ENCODE data around the gene FAM25A. TPM values are rescaled to one million over a fixed set of nuclear protein-coding genes. Genes with fewer than 3 reads are reported as not detected.
A peak's percentile ranks its signal among the peaks of the same experiment; 100 is the strongest.
"Not testable (repeated sequence)": the region's sequence is repeated elsewhere in the genome, so short reads cannot be mapped to it uniquely, and the experiment has no call there.

The FAM25A gene
- total and polyA plus RNA-seq, 9 donors = not detected

DNA sequence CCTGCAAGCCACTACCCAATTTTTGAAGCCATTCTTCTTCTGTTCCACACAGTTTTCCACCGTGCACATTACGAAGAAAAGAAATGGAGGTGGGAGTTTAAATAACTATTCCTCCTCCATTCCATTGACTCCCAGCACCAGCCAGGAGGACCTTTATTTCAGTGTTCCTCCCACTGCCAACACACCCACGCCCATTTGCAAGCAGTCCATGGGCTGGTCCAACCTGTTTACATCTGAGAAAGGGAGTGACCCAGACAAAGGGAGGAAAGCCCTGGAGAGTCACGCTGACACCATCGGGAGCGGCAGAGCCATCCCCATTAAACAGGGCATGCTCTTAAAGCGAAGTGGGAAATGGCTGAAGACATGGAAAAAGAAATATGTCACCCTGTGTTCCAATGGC is 11.8 kb upstream of the FAM25A start:
- not testable (repeated sequence) for H3K4me3 ChIP-seq (ENCODE audit: low read length); H3K4me1 ChIP-seq (ENCODE audit: control insufficient read depth, insufficient read depth, low read length); H3K27ac ChIP-seq (ENCODE audit: low read length); DNase-seq; H3K36me3 ChIP-seq (ENCODE audit: control insufficient read depth, insufficient read depth, low read length); H3K9me3 ChIP-seq (replicated peaks; ENCODE audit: control insufficient read depth, low read depth, low read length); H3K27me3 ChIP-seq (ENCODE audit: control insufficient read depth, insufficient read depth, low read length)
- 100% methylated on average over 1 of the region's 7 CpGs for WGBS (ENCODE audit: insufficient coverage)

DNA sequence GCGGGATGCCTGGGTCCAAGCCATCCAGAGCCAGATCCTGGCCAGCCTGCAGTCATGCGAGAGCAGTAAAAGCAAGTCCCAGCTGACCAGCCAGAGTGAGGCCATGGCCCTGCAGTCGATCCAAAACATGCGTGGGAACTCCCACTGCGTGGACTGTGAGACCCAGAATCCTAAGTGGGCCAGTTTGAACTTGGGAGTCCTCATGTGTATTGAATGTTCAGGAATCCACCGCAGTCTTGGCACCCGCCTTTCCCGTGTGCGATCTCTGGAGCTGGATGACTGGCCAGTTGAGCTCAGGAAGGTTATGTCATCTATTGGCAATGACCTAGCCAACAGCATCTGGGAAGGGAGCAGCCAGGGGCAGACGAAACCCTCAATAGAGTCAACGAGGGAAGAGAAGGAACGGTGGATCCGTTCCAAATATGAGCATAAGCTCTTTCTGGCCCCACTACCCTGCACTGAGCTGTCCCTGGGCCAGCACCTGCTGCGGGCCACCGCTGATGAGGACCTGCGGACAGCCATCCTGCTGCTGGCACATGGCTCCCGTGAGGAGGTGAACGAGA is 10.9 kb upstream of the FAM25A start:
- H3K27ac ChIP-seq (ENCODE audit: low read length) = peak overlapping the region; percentile 6
- H3K27me3 ChIP-seq (ENCODE audit: control insufficient read depth, insufficient read depth, low read length); H3K9me3 ChIP-seq (replicated peaks; ENCODE audit: control insufficient read depth, low read depth, low read length); H3K4me3 ChIP-seq (ENCODE audit: low read length); H3K4me1 ChIP-seq (ENCODE audit: control insufficient read depth, insufficient read depth, low read length); H3K36me3 ChIP-seq (ENCODE audit: control insufficient read depth, insufficient read depth, low read length): not testable (repeated sequence)
- WGBS (ENCODE audit: insufficient coverage) = 41% methylated on average over 5 of the region's 18 CpGs
- DNase-seq = peak; percentile 74

DNA sequence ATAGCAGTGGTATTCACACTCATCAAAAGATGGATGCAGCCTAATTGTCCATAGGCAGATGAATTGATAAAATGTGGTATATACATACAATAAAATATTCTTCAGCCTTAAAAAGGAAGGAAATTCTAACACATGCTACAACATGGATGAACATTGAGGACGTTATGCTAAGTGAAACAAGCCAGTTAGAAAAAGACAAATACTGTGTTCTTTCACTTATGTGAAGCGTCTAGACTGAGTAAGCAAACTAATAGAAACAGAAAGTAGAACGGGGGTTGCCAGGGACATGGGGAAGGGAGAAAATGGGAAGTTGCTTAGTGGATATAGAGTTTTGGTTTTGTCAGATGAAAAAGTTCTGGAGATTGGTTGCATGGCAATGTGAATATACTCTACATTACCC is 6.6 kb upstream of the FAM25A start:
- not testable (repeated sequence) for H3K4me3 ChIP-seq (ENCODE audit: low read length); H3K9me3 ChIP-seq (replicated peaks; ENCODE audit: control insufficient read depth, low read depth, low read length); H3K27ac ChIP-seq (ENCODE audit: low read length); H3K27me3 ChIP-seq (ENCODE audit: control insufficient read depth, insufficient read depth, low read length); H3K36me3 ChIP-seq (ENCODE audit: control insufficient read depth, insufficient read depth, low read length); H3K4me1 ChIP-seq (ENCODE audit: control insufficient read depth, insufficient read depth, low read length)
- peak; percentile 13 for DNase-seq
- no CpG with 5 or more reads among the region's 3 CpGs for WGBS (ENCODE audit: insufficient coverage)

DNA sequence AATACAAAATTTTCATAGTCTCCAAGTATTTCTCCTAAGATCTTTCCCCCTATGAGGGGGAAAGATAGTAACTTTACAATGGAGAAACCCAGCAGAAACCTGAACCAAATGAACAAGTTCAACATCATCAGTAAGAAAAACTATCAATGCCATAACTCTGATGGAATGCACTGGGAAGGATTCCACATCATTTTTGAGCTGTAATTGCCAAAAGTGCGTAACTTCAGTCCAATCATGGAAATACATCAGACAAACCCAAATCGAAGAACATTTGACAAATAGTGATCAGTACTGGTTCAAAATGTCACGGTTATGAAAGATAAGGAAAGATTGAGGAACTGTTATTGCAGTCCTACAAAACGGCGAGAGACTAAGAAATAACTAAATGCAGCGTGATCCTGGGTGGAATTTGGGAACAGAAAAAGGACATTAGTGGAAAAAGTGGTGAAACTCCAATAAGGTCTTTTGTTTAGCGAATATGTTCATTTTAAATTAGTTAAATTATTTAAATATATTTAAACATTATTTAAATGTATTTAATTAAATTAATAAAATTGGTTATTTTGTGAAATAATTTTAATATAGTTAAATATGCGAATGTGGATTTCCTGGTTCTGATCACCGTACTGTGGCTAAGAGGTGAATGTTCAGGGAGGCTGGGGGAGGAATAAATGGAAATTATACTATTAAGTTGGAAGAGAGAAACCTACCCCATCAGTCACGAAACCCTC is 4.9 kb upstream of the FAM25A start:
- H3K36me3 ChIP-seq (ENCODE audit: control insufficient read depth, insufficient read depth, low read length); H3K4me3 ChIP-seq (ENCODE audit: low read length); H3K9me3 ChIP-seq (replicated peaks; ENCODE audit: control insufficient read depth, low read depth, low read length); H3K27me3 ChIP-seq (ENCODE audit: control insufficient read depth, insufficient read depth, low read length); H3K27ac ChIP-seq (ENCODE audit: low read length); H3K4me1 ChIP-seq (ENCODE audit: control insufficient read depth, insufficient read depth, low read length): not testable (repeated sequence)
- DNase-seq = peak; percentile 44
- no CpG with 5 or more reads among the region's 10 CpGs for WGBS (ENCODE audit: insufficient coverage)

DNA sequence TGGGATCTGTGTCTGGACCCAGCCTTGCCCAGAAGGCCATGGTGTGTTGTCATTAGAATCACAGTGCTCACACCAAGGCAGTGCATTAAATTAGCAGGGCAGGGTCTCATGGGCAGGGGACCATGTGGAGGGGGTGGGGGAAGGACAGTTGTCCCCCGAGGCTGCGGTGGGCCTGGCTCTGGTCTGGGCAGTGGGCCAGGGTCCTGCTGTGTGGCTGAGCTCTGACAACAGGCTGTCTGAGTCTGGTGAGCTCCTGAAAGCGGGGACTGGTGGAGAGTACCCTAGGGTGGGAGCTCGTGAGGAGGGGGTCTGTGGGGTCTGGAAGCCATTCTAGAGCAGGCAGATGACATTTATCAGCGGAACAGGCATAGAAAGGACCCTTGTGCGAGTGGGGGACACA is 2.0 kb upstream of the FAM25A start:
- H3K4me3 ChIP-seq (ENCODE audit: low read length); H3K36me3 ChIP-seq (ENCODE audit: control insufficient read depth, insufficient read depth, low read length); H3K27me3 ChIP-seq (ENCODE audit: control insufficient read depth, insufficient read depth, low read length); H3K9me3 ChIP-seq (replicated peaks; ENCODE audit: control insufficient read depth, low read depth, low read length); H3K27ac ChIP-seq (ENCODE audit: low read length); H3K4me1 ChIP-seq (ENCODE audit: control insufficient read depth, insufficient read depth, low read length); DNase-seq: not testable (repeated sequence)
- WGBS (ENCODE audit: insufficient coverage) = 65% methylated on average over 5 of the region's 6 CpGs

DNA sequence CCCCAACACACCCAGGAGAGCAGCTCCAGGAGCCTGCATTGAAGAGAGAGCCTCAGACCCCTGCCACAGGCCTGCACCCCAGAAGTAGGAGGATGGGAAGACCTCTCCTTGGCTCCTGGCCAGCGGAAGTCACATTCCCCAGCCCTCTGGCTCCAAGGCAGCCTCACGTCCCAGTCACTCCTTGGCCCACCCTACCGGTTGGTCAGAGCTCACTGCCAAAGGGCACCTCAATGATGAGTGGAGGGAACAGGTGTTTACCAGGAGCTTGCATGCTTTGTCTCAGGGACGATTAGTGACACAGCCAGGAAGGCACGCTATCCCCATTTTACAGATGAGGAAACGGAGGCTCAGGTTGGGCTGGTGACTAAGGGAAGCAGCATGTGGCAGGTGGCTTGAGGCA is 1.0 kb upstream of the FAM25A start:
- not testable (repeated sequence) for H3K4me1 ChIP-seq (ENCODE audit: control insufficient read depth, insufficient read depth, low read length); H3K4me3 ChIP-seq (ENCODE audit: low read length); H3K36me3 ChIP-seq (ENCODE audit: control insufficient read depth, insufficient read depth, low read length); H3K27me3 ChIP-seq (ENCODE audit: control insufficient read depth, insufficient read depth, low read length); DNase-seq; H3K27ac ChIP-seq (ENCODE audit: low read length); H3K9me3 ChIP-seq (replicated peaks; ENCODE audit: control insufficient read depth, low read depth, low read length)
- WGBS (ENCODE audit: insufficient coverage) = 86% methylated on average over 3 of the region's 6 CpGs

DNA sequence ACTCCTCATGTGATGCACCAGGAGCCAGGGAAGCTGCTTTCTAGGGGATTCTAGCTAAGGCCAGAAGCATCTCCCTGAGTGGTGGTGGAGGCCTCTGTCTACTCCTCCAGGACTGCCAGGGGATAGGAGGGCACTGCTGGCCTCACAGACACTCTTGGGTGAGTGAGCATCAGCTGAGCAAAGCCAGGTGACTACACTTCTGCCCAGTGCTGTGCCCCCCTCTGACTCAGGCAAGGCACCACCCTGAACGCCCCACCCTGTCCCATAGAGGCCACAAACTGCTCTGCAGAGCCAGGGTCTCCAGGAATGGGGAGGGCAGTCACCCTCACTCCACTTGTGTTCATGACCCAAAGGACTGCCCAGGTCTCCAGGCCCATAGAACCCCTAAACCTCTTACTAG is 590 bp upstream of the FAM25A start:
- H3K36me3 ChIP-seq (ENCODE audit: control insufficient read depth, insufficient read depth, low read length); H3K4me1 ChIP-seq (ENCODE audit: control insufficient read depth, insufficient read depth, low read length); H3K4me3 ChIP-seq (ENCODE audit: low read length); H3K27ac ChIP-seq (ENCODE audit: low read length); H3K27me3 ChIP-seq (ENCODE audit: control insufficient read depth, insufficient read depth, low read length); H3K9me3 ChIP-seq (replicated peaks; ENCODE audit: control insufficient read depth, low read depth, low read length); DNase-seq: not testable (repeated sequence)
- no CpG with 5 or more reads among the region's 1 CpG for WGBS (ENCODE audit: insufficient coverage)

DNA sequence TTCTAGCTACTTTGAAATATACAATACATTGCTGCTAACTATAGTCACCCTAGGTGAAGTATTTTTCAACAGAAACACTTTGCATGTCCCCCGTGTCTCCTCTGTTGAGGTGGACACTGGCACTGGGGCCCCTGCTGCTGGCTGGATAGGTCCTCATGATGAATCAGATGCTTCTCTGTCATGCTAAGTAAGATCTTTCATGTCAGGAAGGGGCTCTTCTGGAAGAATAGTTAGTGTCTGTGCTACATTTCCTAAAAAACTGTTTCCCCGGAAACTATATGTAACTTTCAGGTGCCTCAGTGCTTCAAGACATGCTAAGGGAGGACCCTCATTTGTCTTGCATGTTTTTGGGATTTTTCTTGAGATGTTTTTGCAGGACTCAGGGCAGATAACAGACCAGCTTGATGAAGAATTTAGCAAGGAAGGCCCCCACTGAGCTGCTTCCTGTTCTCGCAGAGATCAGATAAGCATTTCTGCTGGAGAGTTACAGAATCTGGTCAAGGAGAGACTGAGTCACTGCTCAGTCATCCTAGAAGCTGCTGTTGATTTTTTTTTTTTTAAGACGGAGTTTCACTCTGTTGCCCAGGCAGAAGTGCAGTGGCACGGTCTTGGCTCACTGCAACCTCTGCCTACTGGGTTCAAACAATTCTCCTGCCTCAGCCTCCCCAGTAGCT is 5.3 kb downstream of the FAM25A start:
- H3K36me3 ChIP-seq (ENCODE audit: control insufficient read depth, insufficient read depth, low read length); H3K9me3 ChIP-seq (replicated peaks; ENCODE audit: control insufficient read depth, low read depth, low read length); H3K27me3 ChIP-seq (ENCODE audit: control insufficient read depth, insufficient read depth, low read length); H3K27ac ChIP-seq (ENCODE audit: low read length); H3K4me3 ChIP-seq (ENCODE audit: low read length); H3K4me1 ChIP-seq (ENCODE audit: control insufficient read depth, insufficient read depth, low read length); DNase-seq: not testable (repeated sequence)
- no CpG with 5 or more reads among the region's 5 CpGs for WGBS (ENCODE audit: insufficient coverage)

DNA sequence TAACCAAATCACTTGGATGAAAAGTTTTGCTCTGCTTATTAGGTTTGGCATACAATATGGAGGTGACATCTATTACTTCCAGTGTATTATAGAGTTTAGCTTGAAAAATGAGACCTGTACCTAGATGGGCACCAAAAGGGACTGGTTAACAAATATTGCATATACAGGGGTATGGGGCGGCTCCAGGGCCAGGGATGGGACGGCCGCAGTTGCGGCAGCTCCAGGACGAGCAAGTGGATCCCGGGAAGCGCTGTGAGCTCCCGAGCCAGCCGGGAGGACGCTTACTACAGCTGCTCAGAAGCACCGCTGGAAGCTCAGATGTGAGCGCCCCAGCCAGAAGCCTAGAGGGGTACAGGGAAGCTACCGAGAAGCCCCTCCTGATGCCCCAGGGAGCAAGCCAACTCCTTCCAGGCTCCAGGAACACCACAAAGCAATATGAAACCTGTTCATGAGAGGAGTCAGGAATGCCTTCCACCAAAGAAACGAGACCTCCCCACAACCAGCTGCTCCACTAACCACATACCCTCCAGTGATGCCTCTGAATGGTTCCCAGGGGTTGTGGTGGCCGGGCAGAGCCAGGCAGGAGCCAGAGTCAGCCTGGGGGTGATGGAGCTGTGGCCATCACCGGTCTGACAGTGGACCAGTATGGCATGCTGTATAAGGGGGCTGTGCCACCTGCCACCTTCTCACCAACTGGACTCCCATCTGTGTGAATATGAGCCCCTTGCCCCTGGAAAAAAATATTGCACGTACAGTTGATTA is 6.8 kb downstream of the FAM25A start:
- H3K9me3 ChIP-seq (replicated peaks; ENCODE audit: control insufficient read depth, low read depth, low read length); H3K27me3 ChIP-seq (ENCODE audit: control insufficient read depth, insufficient read depth, low read length); DNase-seq; H3K4me1 ChIP-seq (ENCODE audit: control insufficient read depth, insufficient read depth, low read length); H3K36me3 ChIP-seq (ENCODE audit: control insufficient read depth, insufficient read depth, low read length); H3K4me3 ChIP-seq (ENCODE audit: low read length); H3K27ac ChIP-seq (ENCODE audit: low read length): not testable (repeated sequence)
- WGBS (ENCODE audit: insufficient coverage) = 76% methylated on average over 10 of the region's 17 CpGs

DNA sequence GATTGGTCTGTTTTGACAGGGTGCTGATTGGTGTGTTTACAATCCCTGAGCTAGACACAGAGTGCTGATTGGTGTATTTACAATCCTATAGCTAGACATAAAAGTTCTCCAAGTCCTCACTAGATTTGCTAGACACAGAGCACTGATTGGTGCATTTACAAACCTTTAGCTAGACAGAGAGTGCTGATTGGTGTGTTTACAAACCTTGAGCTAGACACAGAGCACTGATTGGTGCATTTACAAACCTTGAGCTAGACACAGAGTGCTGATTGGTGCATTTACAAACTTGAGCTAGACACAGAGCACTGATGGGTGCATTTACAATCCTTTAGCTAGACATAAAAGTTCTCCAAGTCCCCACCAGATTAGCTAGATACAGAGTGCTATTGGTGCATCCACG is 10.3 kb downstream of the FAM25A start:
- H3K27me3 ChIP-seq (ENCODE audit: control insufficient read depth, insufficient read depth, low read length); DNase-seq: not testable (repeated sequence)
- 100% methylated on average over 1 of the region's 1 CpG for WGBS (ENCODE audit: insufficient coverage)

More for the DNA sequence above, 10.3 kb downstream of the FAM25A start:
- H3K4me1 ChIP-seq (ENCODE audit: control insufficient read depth, insufficient read depth, low read length); H3K36me3 ChIP-seq (ENCODE audit: control insufficient read depth, insufficient read depth, low read length); H3K4me3 ChIP-seq (ENCODE audit: low read length); H3K9me3 ChIP-seq (replicated peaks; ENCODE audit: control insufficient read depth, low read depth, low read length); H3K27ac ChIP-seq (ENCODE audit: low read length): not testable (repeated sequence)

Data from muscle of leg (tissue), 11 donors.